PC-9 (cell line): Measurements from ENCODE around the gene PIGR. TPM values are rescaled to one million over a fixed set of nuclear protein-coding genes. Genes with fewer than 3 reads are reported as not detected.

Experiments
- BruUV-seq: library from RNA; stranded (reverse); fragments of 400-500 nt; replicated peaks from 2 replicates; lab custom pipeline; 2021; lab: Mats Ljungman, UMichigan
- CTCF ChIA-PET: fragments of 300-600 bp; sonication (Branson Sonifier 250); formaldehyde crosslinking; loops from one replicate; lab custom pipeline; 2022; ENCODE audit warnings: antibody characterized with exemption; lab: Charles Lee
- POLR2A ChIA-PET: fragments of 300-600 bp; sonication (Branson Sonifier 250); formaldehyde crosslinking; loops from one replicate; lab custom pipeline; 2022; ENCODE audit warnings: antibody characterized with exemption; ENCODE audit not compliant: unreplicated experiment; lab: Charles Lee
- DNase-seq, 2 experiments: peaks; one replicate each; pipeline versions ENCODE4 v3.0.0 to v3.0.0-alpha.2; 2015 to 2022; ENCODE audit warnings: mixed read lengths in 1 of 2
- H2AFZ ChIP-seq: fragments of 200-600 bp; sonication (generic); 2 replicates; pipeline ENCODE4 v1.8.1; 2017; ENCODE audit warnings: antibody characterized with exemption
- H3F3A ChIP-seq: fragments of 200-600 bp; sonication (generic); 2 replicates; pipeline ENCODE4 v1.8.1; 2017; ENCODE audit warnings: antibody characterized with exemption, mild to moderate bottlenecking, low read depth; ENCODE audit not compliant: insufficient read depth
- H3K27ac ChIP-seq: fragments of 200-600 bp; sonication (generic); 2 replicates; pipeline ENCODE4 v1.6.1; 2016; ENCODE audit warnings: mixed run types
- H3K27me3 ChIP-seq: fragments of 200-600 bp; sonication (generic); 2 replicates; pipeline ENCODE4 v1.6.1; 2016; ENCODE audit warnings: low read depth, mixed run types; ENCODE audit not compliant: insufficient read depth
- H3K36me3 ChIP-seq: fragments of 200-600 bp; sonication (generic); 2 replicates; pipeline ENCODE4 v1.6.1; 2016; ENCODE audit warnings: low read depth, mixed run types
- H3K4me1 ChIP-seq: fragments of 200-600 bp; sonication (generic); replicated peaks from 2 replicates; pipeline ENCODE4 v1.6.1; 2016; ENCODE audit warnings: mixed run types; ENCODE audit not compliant: insufficient read depth
- H3K4me2 ChIP-seq: fragments of 200-600 bp; sonication (generic); 2 replicates; pipeline ENCODE4 v1.6.1; 2017; ENCODE audit warnings: mixed run types
- H3K4me3 ChIP-seq: fragments of 200-600 bp; sonication (generic); 2 replicates; pipeline ENCODE4 v1.6.1; 2016; ENCODE audit warnings: mixed run types
- H3K79me2 ChIP-seq: fragments of 200-600 bp; sonication (generic); 2 replicates; pipeline ENCODE4 v1.6.1; 2017; ENCODE audit warnings: low read depth, mixed run types
- H3K9me2 ChIP-seq: fragments of 200-600 bp; sonication (generic); 2 replicates; pipeline ENCODE4 v1.8.1; 2017; ENCODE audit warnings: mild to moderate bottlenecking; ENCODE audit not compliant: insufficient read depth
- H3K9me3 ChIP-seq: fragments of 200-600 bp; sonication (generic); 2 replicates; pipeline ENCODE4 v1.8.1; 2016; ENCODE audit warnings: low read depth; ENCODE audit not compliant: insufficient read depth
- H4K20me1 ChIP-seq: fragments of 200-600 bp; sonication (generic); 2 replicates; pipeline ENCODE4 v1.8.1; 2017; ENCODE audit not compliant: insufficient read depth
- CTCF ChIP-seq: fragments of 200-600 bp; sonication (generic); conservative IDR thresholded peaks from 2 replicates; pipeline ENCODE4 v1.6.1; 2017; ENCODE audit warnings: mixed run types, antibody characterized with exemption, mild to moderate bottlenecking, moderate library complexity
- EZH2 ChIP-seq: fragments of 200-600 bp; sonication (generic); IDR thresholded peaks from 2 replicates; pipeline ENCODE4 v1.8.0; 2017; ENCODE audit warnings: antibody characterized with exemption, low read depth
- intact Hi-C: fragments of 100-400 bp; cut with micrococcal nuclease; formaldehyde crosslinking; loops from one replicate; pipeline ENCODE4 v1.10.0; 2022; ENCODE audit not compliant: unreplicated experiment
- total RNA-seq: library from RNA; stranded (reverse); gene quantifications from 2 replicates; pipeline ENCODE4 v1.2.3, GENCODE V29; 2021

Gene PIGR
- total RNA-seq, 1 experiment from 2014 or later = not detected

GRCh38 chr1:206975306-206975705 lies 29.0 kb upstream of the PIGR start:
- ChIA-PET CTCF (no interaction called here), POLR2A (no interaction called here)
- Histone ChIP-seq H4K20me1 (no peaks in the 10 kb centered on the region), H3K4me2 (no peak overlapping the region), H3K79me2 (no peaks in the 10 kb centered on the region), H3K36me3 (no peaks in the 10 kb centered on the region), H3K27ac (no peak overlapping the region), H3F3A (no peaks in the 10 kb centered on the region), H3K9me3 (no peaks in the 10 kb centered on the region), H3K27me3 (0 out of 2 replicates have a peak, but pooled peaks cover 4% of the 10 kb centered on the region), H3K4me1 (no peaks in the 10 kb centered on the region), H3K4me3 (no peak overlapping the region), H2AFZ (no peak overlapping the region), H3K9me2 (no peaks in the 10 kb centered on the region)
- no peak for TF ChIP-seq CTCF
- no peak for TF ChIP-seq EZH2
- no TSS peak for BruUV-seq
- no peak for DNase-seq
- intact Hi-C loops = no loop called here

DNA sequence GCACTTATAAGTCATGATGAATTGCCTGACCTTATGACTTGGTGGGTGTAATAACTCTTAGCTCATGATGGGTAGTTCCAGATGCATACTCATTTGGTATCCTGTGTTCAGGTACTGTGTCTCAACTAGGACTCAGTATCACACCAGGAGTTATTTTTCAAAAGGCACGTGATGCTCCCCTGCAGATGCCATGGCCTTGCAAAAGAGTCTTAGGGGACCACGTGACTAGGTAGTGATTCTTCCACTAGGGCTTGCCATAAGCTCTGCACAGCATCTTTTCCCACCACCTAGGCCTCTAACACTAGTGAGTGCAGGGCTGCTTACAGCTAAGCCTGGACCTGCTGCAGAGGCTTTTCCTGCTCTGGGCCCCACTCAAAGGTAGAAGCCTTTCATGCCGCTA lies 27.9 kb upstream of the PIGR start:
- ChIA-PET CTCF (no interaction called here), POLR2A (no interaction called here)
- Histone ChIP-seq H2AFZ (no peak overlapping the region), H3K9me3 (no peaks in the 10 kb centered on the region), H3K4me3 (no peak overlapping the region), H3K4me1 (no peaks in the 10 kb centered on the region), H3K36me3 (no peaks in the 10 kb centered on the region), H3K79me2 (no peaks in the 10 kb centered on the region), H3K9me2 (no peaks in the 10 kb centered on the region), H3K4me2 (no peak overlapping the region), H3F3A (no peaks in the 10 kb centered on the region), H3K27ac (no peak overlapping the region), H3K27me3 (0 out of 2 replicates have a peak, but pooled peaks cover 4% of the 10 kb centered on the region), H4K20me1 (no peaks in the 10 kb centered on the region)
- TF ChIP-seq EZH2 = no peak
- no peak for TF ChIP-seq CTCF
- DNase-seq = no peak
- BruUV-seq = no TSS peak
- intact Hi-C loops = no loop called here

DNA sequence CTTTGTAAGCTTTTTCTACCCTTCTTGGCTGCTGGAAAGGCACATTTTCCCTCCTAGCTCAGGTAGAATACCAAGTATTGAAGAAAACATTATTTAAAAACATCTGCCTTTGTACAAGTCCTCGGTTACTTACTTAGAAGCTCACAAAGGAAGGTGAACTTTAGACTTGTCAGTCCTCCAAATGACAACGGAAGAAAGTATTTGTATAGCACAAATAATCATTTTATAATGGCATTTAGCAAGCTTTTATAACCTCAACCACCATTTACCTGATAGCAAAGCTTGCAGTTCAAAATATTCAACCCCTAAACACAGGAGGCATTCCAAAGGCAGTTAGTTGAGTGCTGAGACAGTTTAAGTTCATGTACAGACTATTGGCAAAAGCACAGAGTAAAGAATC lies 26.5 kb upstream of the PIGR start:
- no peaks in the 10 kb centered on the region for H3K79me2 ChIP-seq
- H2AFZ ChIP-seq = no peak overlapping the region
- no peak overlapping the region for H3K27ac ChIP-seq
- H3K36me3 ChIP-seq = no peaks in the 10 kb centered on the region
- no peaks in the 10 kb centered on the region for H3K9me2 ChIP-seq
- H4K20me1 ChIP-seq = no peaks in the 10 kb centered on the region
- H3K27me3 ChIP-seq = 0 out of 2 replicates have a peak, but pooled peaks cover 4% of the 10 kb centered on the region
- intact Hi-C loops = no loop called here
- H3K4me3 ChIP-seq = no peak overlapping the region
- no peaks in the 10 kb centered on the region for H3F3A ChIP-seq
- H3K4me1 ChIP-seq = no peaks in the 10 kb centered on the region
- BruUV-seq = no TSS peak
- POLR2A ChIA-PET = no interaction called here
- TF ChIP-seq EZH2 = no peak
- TF ChIP-seq CTCF = no peak
- H3K4me2 ChIP-seq = no peak overlapping the region
- CTCF ChIA-PET = interaction anchor here (0.6 kb wide), 2 partner anchors 60 to 232 kb away, joined by 3 read pairs; no protein-coding TSS in a partner anchor
- no peak for DNase-seq
- no peaks in the 10 kb centered on the region for H3K9me3 ChIP-seq
